Mammary epithelial cell (primary cell): Measurements from ENCODE around the gene MYO9A.

ENCODE experiments used
- EZH2 ChIP-seq: IDR thresholded peaks from 2 replicates; pipeline ENCODE4 v1.6.1; 2012; ENCODE audit warnings: low read length, inconsistent platforms, borderline replicate concordance
- TF ChIP-seq, protein P1 (sequence below), 2 donors: IDR thresholded peaks in 1 of 2; conservative IDR thresholded peaks in 1 of 2; 2 replicates each; pipeline ENCODE4 v1.5.1; 2011 to 2012; ENCODE audit warnings: inconsistent platforms in 2 of 2, low read length in 2 of 2, mild to moderate bottlenecking in 2 of 2, control low read depth in 1 of 2, low read depth in 1 of 2; ENCODE audit not compliant: insufficient read depth in 1 of 2; ENCODE audit errors: extremely low read depth in 1 of 2

DNA sequence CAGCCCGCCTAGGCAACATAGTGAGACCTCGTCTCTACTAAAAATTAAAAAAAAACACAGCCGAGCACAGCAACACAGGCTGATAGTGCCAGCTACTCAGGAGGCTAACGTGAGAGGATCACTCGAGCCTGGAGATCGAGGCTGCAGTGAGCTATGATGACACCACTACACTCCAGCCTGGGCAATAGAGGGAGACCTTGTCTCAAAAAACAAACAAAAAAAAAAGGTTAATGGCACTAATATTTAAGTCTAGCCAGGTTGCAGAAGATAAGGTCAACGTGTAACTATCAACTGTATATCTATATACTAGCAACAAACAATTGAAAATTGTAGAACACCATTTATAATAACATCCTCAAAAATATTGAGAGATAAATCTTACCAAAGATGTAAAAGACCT is 75.1 kb downstream of the MYO9A start:
- TF ChIP-seq, protein P1, sequence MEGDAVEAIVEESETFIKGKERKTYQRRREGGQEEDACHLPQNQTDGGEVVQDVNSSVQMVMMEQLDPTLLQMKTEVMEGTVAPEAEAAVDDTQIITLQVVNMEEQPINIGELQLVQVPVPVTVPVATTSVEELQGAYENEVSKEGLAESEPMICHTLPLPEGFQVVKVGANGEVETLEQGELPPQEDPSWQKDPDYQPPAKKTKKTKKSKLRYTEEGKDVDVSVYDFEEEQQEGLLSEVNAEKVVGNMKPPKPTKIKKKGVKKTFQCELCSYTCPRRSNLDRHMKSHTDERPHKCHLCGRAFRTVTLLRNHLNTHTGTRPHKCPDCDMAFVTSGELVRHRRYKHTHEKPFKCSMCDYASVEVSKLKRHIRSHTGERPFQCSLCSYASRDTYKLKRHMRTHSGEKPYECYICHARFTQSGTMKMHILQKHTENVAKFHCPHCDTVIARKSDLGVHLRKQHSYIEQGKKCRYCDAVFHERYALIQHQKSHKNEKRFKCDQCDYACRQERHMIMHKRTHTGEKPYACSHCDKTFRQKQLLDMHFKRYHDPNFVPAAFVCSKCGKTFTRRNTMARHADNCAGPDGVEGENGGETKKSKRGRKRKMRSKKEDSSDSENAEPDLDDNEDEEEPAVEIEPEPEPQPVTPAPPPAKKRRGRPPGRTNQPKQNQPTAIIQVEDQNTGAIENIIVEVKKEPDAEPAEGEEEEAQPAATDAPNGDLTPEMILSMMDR (conservative IDR thresholded peaks at IDR 0.05 in 1 of 2, IDR thresholded peaks at IDR 0.05 in 1 of 2; ENCODE audit: extremely low read depth in 1 of 2, insufficient read depth in 1 of 2, low read depth in 1 of 2, low read length in 2 of 2): no peak
- TF ChIP-seq EZH2: no peak
